Stimulated activated CD4-positive, alpha-beta T cell treated with anti-CD3 and anti-CD28 coated beads, Interleukin-2, amount 100 ng/mL, for 48 hours (primary cell): ENCODE results near the gene CDK2AP2.
A peak's percentile ranks its signal among the peaks of the same experiment; 100 is the strongest.
"Not testable (repeated sequence)": the region's sequence is repeated elsewhere in the genome, so short reads cannot be mapped to it uniquely, and the experiment has no call there.

ENCODE experiments used
- DNase-seq, 2 donors: peaks; one replicate each; pipeline ENCODE4 v3.0.0-alpha.2; 2020

Gene CDK2AP2

GRCh38 chr11:67465530-67465929 lies 42.4 kb downstream of the CDK2AP2 start:
- not testable (repeated sequence) for DNase-seq

DNA sequence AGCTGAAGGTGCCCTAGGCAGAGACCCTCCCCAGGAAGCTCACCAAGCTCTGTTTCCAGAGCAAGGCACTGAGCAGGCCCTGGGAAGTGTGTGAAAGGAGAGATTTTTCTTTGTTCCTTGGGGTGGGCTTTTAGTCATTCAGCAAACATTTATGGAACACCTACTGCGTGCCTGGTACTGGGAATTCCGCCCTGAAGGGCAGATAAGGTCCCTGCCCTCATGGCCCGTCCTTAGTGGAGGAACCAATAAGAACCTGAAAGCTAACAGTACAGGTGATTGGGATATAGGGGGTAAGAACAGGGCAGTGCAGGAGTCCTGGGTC lies 42.8 kb downstream of the CDK2AP2 start:
- DNase-seq, result no peak

DNA sequence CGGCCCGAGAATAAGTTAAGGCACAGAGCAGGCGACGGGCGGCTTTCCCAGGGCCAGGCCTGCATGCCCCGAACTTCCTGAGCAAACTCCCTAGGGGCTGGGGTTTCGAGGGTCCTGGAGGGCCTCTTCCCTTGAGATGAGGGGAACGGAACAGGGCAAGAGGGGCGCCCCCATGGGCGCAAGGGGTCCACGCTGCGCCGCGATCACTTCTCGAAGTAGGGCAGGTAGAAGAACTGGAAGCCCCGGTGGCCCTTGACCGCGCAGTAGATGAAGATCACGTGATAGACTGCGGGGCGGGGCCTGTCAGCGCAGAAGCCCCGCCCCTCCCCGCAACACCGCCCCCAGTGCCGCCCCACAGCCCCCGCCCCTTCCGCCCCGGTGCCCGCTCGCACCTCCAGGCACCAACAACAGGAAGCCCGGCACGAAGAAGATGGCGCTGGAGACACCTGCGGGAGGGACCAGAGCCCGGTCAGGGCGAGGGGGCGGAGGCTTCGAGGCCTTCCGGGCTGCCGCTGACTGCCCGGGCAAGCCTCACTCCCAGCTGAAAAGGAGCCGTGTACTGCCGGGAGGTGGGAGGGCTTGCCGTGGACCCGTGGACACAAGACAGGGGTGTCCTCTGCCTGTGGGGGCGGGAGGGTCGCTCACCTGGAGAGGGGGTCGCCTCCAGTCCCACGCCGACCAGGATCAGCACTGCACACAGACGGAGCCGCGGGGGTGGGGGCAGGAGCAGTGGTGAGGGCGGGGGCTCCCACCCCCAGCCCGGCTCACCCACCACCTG lies 43.4 kb downstream of the CDK2AP2 start:
- DNase-seq, result peak; percentile 88 to 92

DNA sequence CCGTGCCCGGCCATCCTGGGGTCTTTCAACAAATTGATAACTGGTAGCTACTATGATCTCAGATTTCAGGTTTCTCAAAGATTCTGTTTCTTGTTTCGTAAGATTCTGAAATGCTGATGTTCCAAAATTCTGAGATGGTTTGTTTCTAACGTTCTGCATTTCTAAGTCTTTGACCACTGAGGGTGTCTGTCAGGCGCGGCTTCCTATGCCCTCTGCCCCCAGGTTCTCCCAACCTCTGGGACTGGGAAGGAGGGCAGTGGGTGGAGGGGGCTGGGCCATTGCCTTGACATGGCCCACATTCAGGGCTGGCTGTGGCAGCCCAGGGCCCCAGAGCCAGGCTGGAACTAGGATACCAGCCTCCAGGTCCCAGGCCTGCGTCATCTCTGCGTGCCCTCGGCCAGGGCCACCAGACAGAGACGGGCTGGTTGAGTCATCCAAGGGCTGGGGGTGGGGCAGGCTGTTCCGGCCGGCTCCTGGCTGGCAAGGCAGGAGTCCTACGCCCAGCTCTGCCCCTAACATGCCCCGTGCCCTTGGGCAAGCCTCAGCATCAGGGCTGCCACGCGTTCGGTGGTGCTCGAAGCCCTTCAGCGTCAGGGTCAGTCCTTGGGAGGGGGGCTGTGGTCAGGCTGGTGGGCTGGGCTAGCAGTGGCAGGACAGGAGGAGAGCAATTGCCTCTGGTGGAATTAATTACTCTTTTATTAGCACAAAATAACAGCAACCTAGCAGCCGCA lies 44.1 kb downstream of the CDK2AP2 start:
- DNase-seq, result no peak

DNA sequence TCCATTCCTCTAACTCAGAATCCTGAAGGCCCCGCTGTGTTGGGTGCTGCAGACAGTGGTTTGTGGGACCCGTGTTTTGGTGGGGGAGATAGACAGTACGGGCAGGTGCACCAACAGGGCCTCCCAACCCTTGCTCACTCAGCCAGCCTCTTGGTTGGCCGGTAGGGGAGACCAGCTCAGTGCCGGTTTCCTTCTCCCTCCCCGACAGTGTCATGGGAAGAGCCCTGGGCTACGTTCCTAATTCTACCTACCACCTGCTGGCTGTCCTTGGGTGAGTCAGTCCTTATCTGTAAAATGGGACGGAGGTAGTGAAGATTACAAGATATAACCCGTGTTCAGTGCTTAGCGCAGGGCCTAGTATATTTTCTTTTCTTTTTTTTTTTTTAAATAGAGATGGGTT lies 44.8 kb downstream of the CDK2AP2 start:
- no peak for DNase-seq

GRCh38 chr11:67458266-67458665 lies 49.7 kb downstream of the CDK2AP2 start:
- DNase-seq, result no peak

- no peak for DNase-seq
These were observed 50.5 kb downstream of the CDK2AP2 start for GRCh38 chr11:67457453-67457852.
